GOT3 (cell line): Measurements from ENCODE around the gene CTAGE6.
"Not testable (repeated sequence)": the region's sequence is repeated elsewhere in the genome, so short reads cannot be mapped to it uniquely, and the experiment has no call there.

ENCODE experiments used
- DNase-seq: peaks from one replicate; lab custom pipeline; 2025; ENCODE audit warnings: mixed read lengths; lab: John Stamatoyannopoulos, UW

Gene CTAGE6

GRCh38 chr7:143757596-143757995 is at the start of gene CTAGE6:
Gene CTAGE6, minus strand, starts transcription at chr7:143757696. Its CDS starts 38 bp downstream, at chr7:143757658.
- not testable (repeated sequence) for DNase-seq

- not testable (repeated sequence) for DNase-seq
These were observed 49.2 kb upstream of the CTAGE6 start for GRCh38 chr7:143806664-143807071.

DNA sequence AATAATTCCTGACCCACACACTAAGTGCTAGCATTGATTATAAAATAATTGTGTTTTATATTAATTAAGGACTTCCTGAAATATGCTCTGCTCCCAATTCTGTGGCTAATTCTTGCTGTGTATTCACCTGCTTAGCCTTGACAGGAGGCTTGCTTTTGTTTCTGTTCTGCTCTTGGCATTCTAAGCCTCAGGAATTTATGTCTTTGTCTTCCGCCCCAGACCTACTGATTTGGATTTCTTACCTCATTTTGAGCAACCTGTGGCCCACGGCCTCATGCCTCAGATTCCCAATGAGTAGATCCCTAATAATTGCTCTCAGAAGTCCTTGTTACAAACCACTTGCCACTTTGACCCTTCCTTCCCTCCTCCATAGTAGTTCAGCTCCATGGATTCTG is 40.4 kb upstream of the CTAGE6 start:
- not testable (repeated sequence) for DNase-seq

- not testable (repeated sequence) for DNase-seq
These were observed 39.8 kb upstream of the CTAGE6 start for GRCh38 chr7:143797119-143797895.

GRCh38 chr7:143795653-143796052 is 38.2 kb upstream of the CTAGE6 start:
- DNase-seq, result not testable (repeated sequence)

- DNase-seq, result not testable (repeated sequence)
These were observed 35.1 kb upstream of the CTAGE6 start for GRCh38 chr7:143792633-143793032.

GRCh38 chr7:143785415-143786182 is 28.1 kb upstream of the CTAGE6 start:
- DNase-seq, result not testable (repeated sequence)

DNA sequence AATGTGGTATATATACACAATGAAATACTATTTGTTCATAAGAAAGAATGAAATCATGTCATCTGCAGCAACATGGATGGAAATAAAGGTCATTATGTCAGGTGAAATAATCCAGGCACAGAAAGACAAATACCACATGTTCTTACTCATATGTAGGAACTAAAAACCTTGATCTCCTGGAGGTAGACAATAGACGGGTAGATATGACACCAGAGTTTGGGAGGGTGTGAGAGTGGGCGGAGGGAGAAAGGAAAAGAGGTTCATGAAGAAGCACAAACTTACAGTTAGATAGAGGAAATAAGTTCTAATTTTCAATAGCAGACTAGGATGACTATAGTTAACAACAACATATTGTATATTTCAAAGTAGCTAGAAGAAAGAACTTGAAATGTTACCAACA is 22.1 kb upstream of the CTAGE6 start:
- not testable (repeated sequence) for DNase-seq

- DNase-seq, result not testable (repeated sequence)
These were observed 15.4 kb upstream of the CTAGE6 start for GRCh38 chr7:143772738-143773468.

DNA sequence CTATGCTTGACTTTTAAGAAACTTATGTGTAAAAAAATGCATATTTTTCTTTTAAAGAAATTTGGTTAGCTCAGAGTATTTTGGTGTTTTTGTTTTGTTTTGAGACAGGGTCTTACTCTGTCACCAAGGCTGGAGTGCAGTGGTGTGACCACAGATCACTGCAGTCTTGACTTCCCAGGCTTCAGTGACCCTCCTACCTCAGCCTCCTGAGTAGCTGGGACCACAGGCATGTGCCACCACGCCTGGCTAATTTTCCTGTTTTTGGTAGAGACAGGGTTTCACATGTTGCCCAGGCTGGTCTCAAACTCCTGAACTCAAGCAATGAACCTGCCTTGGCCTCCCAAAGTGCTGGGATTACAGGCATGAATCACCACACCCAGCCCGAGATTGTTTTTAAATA is 10.0 kb upstream of the CTAGE6 start:
- not testable (repeated sequence) for DNase-seq

GRCh38 chr7:143765678-143766077 is 8.2 kb upstream of the CTAGE6 start:
- DNase-seq, result not testable (repeated sequence)

GRCh38 chr7:143763065-143763464 is 5.6 kb upstream of the CTAGE6 start:
- DNase-seq, result not testable (repeated sequence)

- DNase-seq, result not testable (repeated sequence)
These were observed 12.2 kb downstream of the CTAGE6 start for GRCh38 chr7:143745340-143745739.

- not testable (repeated sequence) for DNase-seq
These were observed 20.3 kb downstream of the CTAGE6 start for GRCh38 chr7:143737037-143737819.

GRCh38 chr7:143735962-143736361 is 21.5 kb downstream of the CTAGE6 start:
- no peak for DNase-seq

DNA sequence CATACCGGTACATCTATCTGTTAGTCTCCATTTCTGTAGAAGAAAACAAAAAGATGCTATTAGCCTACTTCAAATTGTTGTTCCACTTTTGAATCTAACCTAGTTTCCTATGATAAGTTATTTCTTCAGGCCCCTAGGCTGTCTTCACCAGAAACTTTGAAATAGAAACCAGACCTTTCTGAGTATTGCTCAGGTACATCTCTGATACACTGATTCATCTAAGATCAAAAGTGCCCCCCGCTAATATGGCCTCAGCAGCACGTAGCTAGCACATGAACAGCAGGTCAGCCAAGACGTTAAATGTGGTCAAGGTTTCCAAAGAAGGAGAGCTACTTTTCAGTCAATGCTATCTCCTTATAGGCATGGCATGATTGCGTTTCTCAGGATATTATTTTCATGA is 23.6 kb downstream of the CTAGE6 start:
- DNase-seq, result no peak

GRCh38 chr7:143728333-143728862 is 29.1 kb downstream of the CTAGE6 start:
- DNase-seq, result no peak

GRCh38 chr7:143727561-143727960 is 29.9 kb downstream of the CTAGE6 start:
- not testable (repeated sequence) for DNase-seq

GRCh38 chr7:143726143-143726542 is 31.4 kb downstream of the CTAGE6 start:
- not testable (repeated sequence) for DNase-seq

DNA sequence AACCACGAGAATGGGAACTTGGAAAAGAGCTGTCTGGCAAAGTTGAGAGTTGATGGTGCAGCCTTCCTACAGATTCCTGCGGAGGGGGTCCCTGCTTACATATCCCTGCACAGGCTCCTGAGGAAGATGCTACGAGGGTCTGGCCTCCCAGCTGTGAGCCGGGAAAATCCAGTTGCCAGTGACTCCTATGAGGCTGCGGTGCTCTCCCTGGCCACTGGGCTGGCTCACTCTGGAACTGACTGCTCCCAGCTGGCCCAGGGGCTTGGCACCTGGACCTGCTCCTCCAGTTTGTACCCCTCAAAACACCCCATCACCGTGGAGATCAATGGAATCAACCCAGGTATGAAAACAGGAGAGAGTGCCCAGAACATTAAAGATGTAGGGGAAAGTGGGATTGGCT is 37.2 kb downstream of the CTAGE6 start:
- not testable (repeated sequence) for DNase-seq

DNA sequence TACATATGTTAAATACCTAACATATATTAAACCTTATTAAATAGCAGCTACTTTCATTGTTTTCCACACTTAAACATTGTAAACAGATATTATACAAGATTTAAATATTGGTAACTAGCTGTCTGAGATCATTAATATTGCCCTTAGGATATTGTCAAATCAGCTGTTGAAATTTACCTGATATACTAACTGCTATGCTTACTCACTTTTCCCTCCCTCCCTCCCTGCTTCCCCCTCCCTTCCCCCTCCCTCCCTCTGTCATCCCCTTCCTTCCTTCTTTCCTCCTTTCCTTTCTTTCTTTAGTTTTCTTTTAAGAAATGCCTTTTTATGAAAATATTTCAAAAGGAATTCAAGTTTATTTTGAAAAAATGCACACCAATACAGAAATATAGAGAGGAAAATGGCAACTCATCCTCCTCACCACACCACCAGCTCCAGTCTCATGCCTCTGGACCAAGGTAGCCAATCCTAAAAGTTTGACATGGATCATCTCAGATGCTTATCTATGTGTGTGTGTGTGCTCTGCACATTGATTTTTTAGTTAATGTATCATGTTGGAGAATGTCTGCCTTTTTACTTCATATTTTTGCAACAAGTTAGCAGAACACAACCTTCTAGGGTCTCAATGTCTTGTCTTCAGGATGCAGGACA is 41.8 kb downstream of the CTAGE6 start:
- DNase-seq, result not testable (repeated sequence)
